Brain microvascular endothelial cell (primary cell): ENCODE measurements around the gene ZNF511.

Experiments
- DNase-seq: peaks from one replicate; pipeline ENCODE4 v3.0.0-alpha.2; 2020
- H3K27ac ChIP-seq: fragments of 250-450 bp; sonication (Bioruptor Pico); 2 replicates; pipeline ENCODE4 v1.5.1; 2020; ENCODE audit warnings: mild to moderate bottlenecking, moderate library complexity
- H3K27me3 ChIP-seq: fragments of 250-450 bp; sonication (Bioruptor Pico); replicated peaks from 2 replicates; pipeline ENCODE4 v1.5.1; 2020; ENCODE audit warnings: mild to moderate bottlenecking
- H3K36me3 ChIP-seq: fragments of 250-450 bp; sonication (Bioruptor Pico); replicated peaks from 2 replicates; pipeline ENCODE4 v1.5.1; 2020; ENCODE audit warnings: mild to moderate bottlenecking
- H3K4me3 ChIP-seq: 2 replicates; pipeline ENCODE4 v1.5.1; 2011; ENCODE audit warnings: low read depth, mild to moderate bottlenecking, control low read depth, low read length, moderate library complexity
- in situ Hi-C: cut with HindIII; loops from 2 replicates; pipeline ENCODE4 v1.10.0; 2017; ENCODE audit warnings: low sequenced_read_pairs, low pct_ligation_motif_present
- TF ChIP-seq, protein P1 (sequence below): IDR thresholded peaks from 2 replicates; pipeline ENCODE4 v1.5.1; 2011; ENCODE audit warnings: low read depth, mild to moderate bottlenecking, moderate library complexity, low read length, control low read depth, inconsistent platforms; ENCODE audit errors: missing control alignments

ZNF511 gene

DNA sequence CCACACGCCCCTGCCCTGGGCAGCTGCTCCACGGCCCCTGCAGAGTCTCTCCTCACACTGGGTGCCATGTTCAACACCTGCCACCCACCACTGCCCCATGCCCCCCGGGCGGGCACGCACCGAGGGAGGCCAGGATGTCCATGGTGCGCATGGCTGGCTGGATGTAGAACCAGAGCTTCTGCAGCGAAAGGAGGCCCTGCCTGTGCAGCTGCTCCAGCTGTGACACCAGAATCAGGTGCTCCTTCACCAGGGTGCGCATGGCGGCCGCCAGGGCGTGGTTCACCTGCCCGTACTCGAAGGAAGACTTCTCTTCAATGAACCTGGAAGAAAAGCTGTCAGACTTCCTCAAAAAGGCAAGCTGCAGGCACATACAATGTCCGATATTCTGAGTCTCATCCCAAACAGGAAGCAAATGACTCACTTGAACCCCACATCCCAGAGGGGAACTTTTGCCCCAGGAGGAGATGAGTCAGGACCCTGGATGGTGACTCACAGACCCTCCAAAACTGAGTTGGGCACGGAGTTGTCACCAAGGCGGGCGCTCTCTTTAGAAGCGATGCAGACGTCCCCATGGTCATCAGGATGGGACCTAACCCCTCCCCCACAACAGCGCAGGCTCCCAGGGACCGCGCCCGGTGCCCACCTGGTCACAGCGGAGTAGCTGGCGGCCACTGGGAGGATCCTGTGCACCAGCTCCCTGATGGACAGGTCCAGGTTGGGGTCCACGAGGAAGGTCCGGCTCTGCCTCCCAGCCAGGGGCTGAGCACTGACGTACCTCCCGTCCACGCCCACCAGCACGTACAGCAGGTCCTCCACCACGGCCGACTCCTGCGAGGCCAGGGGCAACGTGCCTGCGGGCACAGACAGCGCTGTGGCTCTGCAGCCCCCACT lies 15.6 kb upstream of the ZNF511 start:
- H3K27ac ChIP-seq = no peak overlapping the region
- TF ChIP-seq, protein P1, sequence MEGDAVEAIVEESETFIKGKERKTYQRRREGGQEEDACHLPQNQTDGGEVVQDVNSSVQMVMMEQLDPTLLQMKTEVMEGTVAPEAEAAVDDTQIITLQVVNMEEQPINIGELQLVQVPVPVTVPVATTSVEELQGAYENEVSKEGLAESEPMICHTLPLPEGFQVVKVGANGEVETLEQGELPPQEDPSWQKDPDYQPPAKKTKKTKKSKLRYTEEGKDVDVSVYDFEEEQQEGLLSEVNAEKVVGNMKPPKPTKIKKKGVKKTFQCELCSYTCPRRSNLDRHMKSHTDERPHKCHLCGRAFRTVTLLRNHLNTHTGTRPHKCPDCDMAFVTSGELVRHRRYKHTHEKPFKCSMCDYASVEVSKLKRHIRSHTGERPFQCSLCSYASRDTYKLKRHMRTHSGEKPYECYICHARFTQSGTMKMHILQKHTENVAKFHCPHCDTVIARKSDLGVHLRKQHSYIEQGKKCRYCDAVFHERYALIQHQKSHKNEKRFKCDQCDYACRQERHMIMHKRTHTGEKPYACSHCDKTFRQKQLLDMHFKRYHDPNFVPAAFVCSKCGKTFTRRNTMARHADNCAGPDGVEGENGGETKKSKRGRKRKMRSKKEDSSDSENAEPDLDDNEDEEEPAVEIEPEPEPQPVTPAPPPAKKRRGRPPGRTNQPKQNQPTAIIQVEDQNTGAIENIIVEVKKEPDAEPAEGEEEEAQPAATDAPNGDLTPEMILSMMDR = no peak
- H3K4me3 ChIP-seq = no peak overlapping the region

DNA sequence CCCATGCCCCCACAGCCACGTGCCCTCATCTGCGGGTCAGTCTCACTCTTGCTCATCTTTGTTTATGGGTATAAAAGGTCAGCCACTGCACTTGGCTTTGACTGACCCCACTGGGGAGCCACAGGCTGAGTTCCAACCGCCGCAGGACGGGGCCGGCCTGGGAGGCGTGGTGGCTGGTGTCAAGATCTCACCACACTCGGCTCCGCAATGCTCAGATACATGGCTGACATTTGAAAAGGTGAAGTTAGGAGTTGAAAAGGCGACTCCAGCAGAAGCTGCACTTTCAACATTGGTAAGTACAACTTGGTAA lies 14.9 kb upstream of the ZNF511 start:
- Histone ChIP-seq H3K27ac (no peak overlapping the region), H3K27me3 (no peaks in the 10 kb centered on the region), H3K4me3 (no peak overlapping the region), H3K36me3 (peaks cover 55% of the 10 kb centered on the region)
- no peak for DNase-seq
- in situ Hi-C loops = no loop called here
- TF ChIP-seq, protein P1 = no peak

More for the DNA sequence above, 15.6 kb upstream of the ZNF511 start:
- peak; percentile 60 for DNase-seq
- in situ Hi-C loops = no loop called here
- Histone ChIP-seq H3K27me3 (no peaks in the 10 kb centered on the region), H3K36me3 (peaks cover 54% of the 10 kb centered on the region)

GRCh38 chr10:133294189-133294588 lies 14.5 kb upstream of the ZNF511 start:
- TF ChIP-seq, protein P1 = no peak
- Histone ChIP-seq H3K4me3 (no peak overlapping the region), H3K27ac (no peak overlapping the region), H3K36me3 (peaks cover 55% of the 10 kb centered on the region), H3K27me3 (no peaks in the 10 kb centered on the region)
- in situ Hi-C loops = no loop called here
- no peak for DNase-seq

DNA sequence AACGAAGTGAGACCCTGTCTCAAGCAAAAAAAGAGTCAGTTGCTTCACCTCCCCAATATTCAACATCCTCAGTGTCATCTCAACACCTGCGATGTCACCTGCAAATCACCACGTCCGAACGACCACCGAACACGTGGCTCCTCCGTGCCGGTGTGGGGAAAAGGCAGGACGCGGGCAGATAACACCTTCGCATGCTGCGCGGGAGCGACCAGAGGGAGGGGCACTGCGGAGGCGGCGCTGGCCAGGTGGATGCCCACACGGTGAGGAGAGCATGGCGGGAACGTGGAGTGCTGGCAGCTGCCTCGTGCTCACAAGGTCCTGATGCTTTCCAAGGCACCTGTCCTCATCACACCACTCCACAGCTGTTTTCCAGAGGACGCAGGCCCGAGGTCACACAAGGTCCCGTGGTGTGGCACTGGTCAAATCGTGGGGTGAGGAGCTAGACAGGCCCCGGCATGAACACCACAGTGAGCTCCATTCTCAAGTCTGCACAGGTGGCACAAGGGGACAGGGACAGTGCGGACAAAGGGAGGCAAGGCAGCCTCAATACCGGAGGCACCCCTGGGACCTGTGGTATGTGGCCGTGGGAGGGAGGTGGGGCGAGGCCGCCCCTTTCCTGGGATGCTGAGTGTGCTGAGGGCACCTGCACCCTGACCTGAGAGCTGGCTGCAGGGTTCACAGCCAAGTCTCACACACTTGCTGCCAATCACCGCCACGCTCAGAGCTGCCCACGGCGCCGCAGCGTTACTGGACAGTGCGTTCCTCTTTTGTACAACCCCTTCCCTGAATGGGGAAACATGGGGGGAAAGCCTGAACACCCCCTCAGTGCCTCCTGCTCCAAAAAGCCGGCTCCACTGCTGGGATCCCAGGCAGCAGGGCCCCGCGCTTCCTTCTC lies 13.0 kb upstream of the ZNF511 start:
- no peak overlapping the region for H3K27ac ChIP-seq
- no peaks in the 10 kb centered on the region for H3K27me3 ChIP-seq
- DNase-seq = no peak
- TF ChIP-seq, protein P1 = no peak
- no peak overlapping the region for H3K4me3 ChIP-seq
- in situ Hi-C loops = no loop called here
- H3K36me3 ChIP-seq = peaks cover 48% of the 10 kb centered on the region

DNA sequence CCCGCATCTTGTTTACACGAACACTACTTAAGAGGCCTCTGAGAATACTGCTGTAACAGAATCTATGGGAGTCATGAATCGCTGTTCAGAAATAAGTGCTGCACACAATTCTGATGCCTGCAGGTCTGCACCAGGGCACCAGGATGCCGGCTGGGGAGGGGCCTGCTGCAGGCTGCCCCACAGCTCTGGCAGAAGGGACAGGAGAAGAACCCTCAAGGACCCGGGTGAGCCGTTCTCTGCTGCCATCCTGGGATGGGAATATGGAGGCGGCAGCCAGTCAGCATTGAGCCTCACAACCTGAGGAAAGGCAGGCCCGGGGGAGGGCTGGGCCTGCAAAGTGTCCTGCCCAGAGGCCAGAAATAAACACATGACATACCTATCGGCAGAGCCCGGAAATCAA lies 11.2 kb upstream of the ZNF511 start:
- no peak for DNase-seq
- Histone ChIP-seq H3K36me3 (peaks cover 53% of the 10 kb centered on the region), H3K27me3 (no peaks in the 10 kb centered on the region), H3K27ac (no peak overlapping the region), H3K4me3 (no peak overlapping the region)
- in situ Hi-C loops = no loop called here
- TF ChIP-seq, protein P1 = no peak
